ENCODE data around the gene GDF10. TPM values are rescaled to one million over a fixed set of nuclear protein-coding genes. Genes with fewer than 3 reads are reported as not detected.

GDF10 gene
- total and polyA plus RNA-seq, 7 donors, result 0.03 to 0.58 (median 0.14) TPM; not detected in 2

- intact Hi-C loops (cut with DNase I), result no loop called here
- WGBS, 3 donors, result 87 to 91% (median 88%) methylated on average over 35 of the region's 35 CpGs
- no peaks in the 10 kb centered on the region for H3K4me1 ChIP-seq
- ATAC-seq (no peak), DNase-seq (peak in 1 of 2 donors; percentile 32)
- H3K27me3 ChIP-seq (ENCODE audit: insufficient read depth in 3 of 3, low read length in 2 of 3), result no peaks in the 10 kb centered on the region
- H3K4me3 ChIP-seq, result no peak within 1 kb of the TSS
- H3K27ac ChIP-seq, result no peak within 1 kb of the TSS
- no peaks in the 10 kb centered on the region for H3K36me3 ChIP-seq (ENCODE audit: insufficient read depth in 1 of 2, low read depth in 1 of 2)
- no peaks in the 10 kb centered on the region for H3K9me3 ChIP-seq
- TF ChIP-seq CTCF (IDR thresholded peaks at IDR 0.05), result no peak
Observed at GRCh38 chr10:47322300-47323061, 22.5 kb downstream of the GDF10 start, which contains the start of gene GDF2. Gene GDF2, plus strand, starts transcription at chr10:47322454. Its CDS starts 215 bp downstream, at chr10:47322669.

GRCh38 chr10:47323087-47323486 is 23.1 kb downstream of the GDF10 start:
- no peak for TF ChIP-seq CTCF (IDR thresholded peaks at IDR 0.05)
- intact Hi-C loops (cut with DNase I), result no loop called here
- DNase-seq (no peak), ATAC-seq (no peak)
- Histone ChIP-seq H3K27me3 (ENCODE audit: insufficient read depth in 3 of 3, low read length in 2 of 3) (no peaks in the 10 kb centered on the region), H3K4me3 (no peak overlapping the region), H3K27ac (no peak overlapping the region), H3K36me3 (ENCODE audit: insufficient read depth in 1 of 2, low read depth in 1 of 2) (no peaks in the 10 kb centered on the region), H3K4me1 (no peaks in the 10 kb centered on the region), H3K9me3 (no peaks in the 10 kb centered on the region)
- WGBS, 3 donors, result 70 to 78% (median 77%) methylated on average over 1 of the region's 1 CpG

GRCh38 chr10:47323636-47324296 is 23.8 kb downstream of the GDF10 start:
- no peak overlapping the region for H3K4me3 ChIP-seq
- 65 to 75% (median 69%) methylated on average over 5 of the region's 5 CpGs for WGBS, 3 donors
- DNase-seq (peak in 1 of 2 donors; percentile 11), ATAC-seq (no peak)
- TF ChIP-seq CTCF (IDR thresholded peaks at IDR 0.05), result no peak
- H3K9me3 ChIP-seq, result no peaks in the 10 kb centered on the region
- no peaks in the 10 kb centered on the region for H3K27me3 ChIP-seq (ENCODE audit: insufficient read depth in 3 of 3, low read length in 2 of 3)
- H3K27ac ChIP-seq, result no peak overlapping the region
- intact Hi-C loops (cut with DNase I), result no loop called here
- no peaks in the 10 kb centered on the region for H3K36me3 ChIP-seq (ENCODE audit: insufficient read depth in 1 of 2, low read depth in 1 of 2)
- no peaks in the 10 kb centered on the region for H3K4me1 ChIP-seq

GRCh38 chr10:47325303-47326291 is 25.6 kb downstream of the GDF10 start:
- Histone ChIP-seq H3K27me3 (ENCODE audit: insufficient read depth in 3 of 3, low read length in 2 of 3) (no peaks in the 10 kb centered on the region), H3K36me3 (ENCODE audit: insufficient read depth in 1 of 2, low read depth in 1 of 2) (no peaks in the 10 kb centered on the region), H3K4me1 (no peaks in the 10 kb centered on the region), H3K27ac (no peak overlapping the region), H3K9me3 (no peaks in the 10 kb centered on the region), H3K4me3 (no peak overlapping the region)
- no peak for ATAC-seq
- intact Hi-C loops (cut with DNase I), result no loop called here
- DNase-seq, result peak in 1 of 2 donors; percentile 26
- TF ChIP-seq CTCF (IDR thresholded peaks at IDR 0.05), result no peak
- WGBS, 3 donors, result 92% methylated on average over 29 to 30 of the region's 30 CpGs
